Measurements from ENCODE around the gene TDRD7.

The TDRD7 gene

GRCh38 chr9:97505845-97506244 lies 93.9 kb downstream of the TDRD7 start:
- no peak for DNase-seq (ENCODE audit: low spot score)

DNA sequence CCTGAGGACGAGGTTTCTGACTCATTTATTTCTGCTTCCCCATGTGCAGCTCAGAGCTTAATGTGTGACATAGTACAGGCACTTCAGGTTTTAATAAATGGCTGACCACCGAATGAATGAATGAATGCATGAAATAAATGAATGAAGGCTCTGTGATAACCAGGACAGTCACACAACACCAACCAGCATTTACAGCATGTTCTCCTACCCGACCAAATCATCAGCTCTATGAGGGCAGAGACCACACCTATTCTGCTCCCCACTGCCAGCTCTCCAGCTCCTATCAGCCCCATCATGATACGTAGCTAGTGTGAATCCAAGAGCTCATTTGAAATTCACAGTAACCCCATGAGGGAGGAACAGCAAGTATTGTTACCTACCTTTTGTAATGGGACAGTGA lies 94.4 kb downstream of the TDRD7 start:
- no peak for DNase-seq (ENCODE audit: low spot score)

DNA sequence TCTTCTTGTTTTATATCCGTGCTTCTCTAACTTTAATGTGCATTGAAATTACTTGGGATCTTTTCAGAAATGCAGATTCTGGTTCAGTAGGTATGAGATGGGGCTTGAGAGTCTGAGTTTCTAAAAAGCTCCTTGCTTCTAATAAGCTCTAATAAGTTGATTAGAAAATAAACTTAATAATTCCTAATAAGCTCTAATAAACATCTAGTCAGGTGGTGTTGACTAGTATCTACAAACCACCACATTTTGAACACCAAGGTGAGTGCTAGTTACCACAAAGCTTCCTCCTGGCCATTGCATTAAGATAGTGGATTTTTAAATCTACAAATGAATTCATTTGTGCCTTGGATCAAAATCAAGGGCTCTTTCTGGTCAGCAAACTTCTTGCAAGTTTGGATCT lies 94.9 kb downstream of the TDRD7 start:
- no peak for DNase-seq (ENCODE audit: low spot score)

DNA sequence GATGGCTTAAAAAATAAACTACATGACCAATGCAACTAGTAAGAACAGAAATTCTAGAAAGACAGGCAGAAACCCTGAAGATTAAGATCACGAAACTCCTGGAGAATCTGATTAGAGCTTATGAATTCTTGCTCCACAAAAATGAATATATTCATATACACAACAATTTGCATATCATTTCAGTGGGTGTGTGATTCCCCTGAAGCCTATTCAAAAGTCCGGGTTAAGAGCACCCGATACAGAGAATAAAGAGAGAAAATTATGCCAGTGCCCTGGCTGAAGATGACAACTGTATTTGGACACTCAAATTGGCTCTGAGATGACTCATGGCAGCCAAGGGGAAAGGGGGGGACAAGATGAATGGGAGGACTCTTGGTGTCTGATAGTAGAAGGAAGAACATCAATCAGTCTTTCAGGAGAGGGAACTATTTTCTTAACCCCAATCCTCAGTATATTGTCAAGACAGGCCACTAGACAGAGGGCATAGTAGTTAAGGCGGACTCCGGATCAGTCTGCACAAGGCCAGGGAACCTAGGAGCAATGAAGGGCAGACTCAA lies 95.6 kb downstream of the TDRD7 start:
- DNase-seq (ENCODE audit: low spot score): no peak

GRCh38 chr9:97508852-97509251 lies 97.0 kb downstream of the TDRD7 start:
- DNase-seq (ENCODE audit: low spot score): no peak

DNA sequence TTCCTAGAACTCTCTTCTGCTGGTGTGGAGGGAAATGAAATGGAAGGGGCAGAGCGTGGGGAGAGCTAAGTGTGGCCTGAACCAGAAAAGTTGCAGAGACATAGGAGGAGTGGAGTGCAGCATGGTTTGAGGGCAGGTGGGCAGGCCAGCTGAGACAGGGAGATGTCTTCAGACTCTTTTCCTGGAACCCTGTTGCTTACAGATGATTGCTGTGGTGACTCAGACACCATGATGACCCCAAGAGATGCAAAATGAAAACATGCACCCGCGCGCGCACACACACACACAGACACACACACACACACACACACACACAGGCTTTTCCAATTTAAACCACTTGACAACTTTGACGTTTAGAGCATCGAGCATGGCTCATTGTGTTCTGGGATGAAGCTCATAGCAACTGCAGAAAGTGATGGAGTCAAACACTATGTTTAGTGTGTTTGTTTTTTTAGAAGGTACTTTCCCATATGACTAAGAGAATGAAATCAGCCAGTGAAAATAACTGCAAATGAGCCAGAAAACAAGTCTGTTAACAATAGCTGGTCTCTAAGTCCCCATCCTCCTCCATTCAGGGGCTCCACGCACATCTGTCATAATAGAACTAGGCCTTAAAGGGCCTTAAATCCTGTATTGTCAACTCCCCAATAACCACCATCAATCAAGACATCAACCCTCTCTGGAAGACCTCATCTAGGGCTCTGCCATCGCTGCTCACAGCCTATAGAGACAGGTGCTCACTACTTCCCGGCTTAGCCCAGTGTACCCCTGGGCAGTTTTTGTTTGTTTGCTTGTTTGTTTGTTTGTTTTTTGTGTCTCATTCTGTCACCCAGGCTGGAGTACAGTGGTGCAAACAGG lies 99.1 kb downstream of the TDRD7 start:
- DNase-seq (ENCODE audit: low spot score): no peak

GRCh38 chr9:97511655-97512427 lies 99.9 kb downstream of the TDRD7 start:
- no peak for DNase-seq (ENCODE audit: low spot score)

- no peak for DNase-seq (ENCODE audit: low spot score)
Measured at GRCh38 chr9:97512966-97513560, 101.2 kb downstream of the TDRD7 start.

GRCh38 chr9:97514531-97514930 lies 102.6 kb downstream of the TDRD7 start:
- no peak for DNase-seq (ENCODE audit: low spot score)

- DNase-seq (ENCODE audit: low spot score): no peak
Measured at GRCh38 chr9:97515662-97516061, 103.8 kb downstream of the TDRD7 start.

DNA sequence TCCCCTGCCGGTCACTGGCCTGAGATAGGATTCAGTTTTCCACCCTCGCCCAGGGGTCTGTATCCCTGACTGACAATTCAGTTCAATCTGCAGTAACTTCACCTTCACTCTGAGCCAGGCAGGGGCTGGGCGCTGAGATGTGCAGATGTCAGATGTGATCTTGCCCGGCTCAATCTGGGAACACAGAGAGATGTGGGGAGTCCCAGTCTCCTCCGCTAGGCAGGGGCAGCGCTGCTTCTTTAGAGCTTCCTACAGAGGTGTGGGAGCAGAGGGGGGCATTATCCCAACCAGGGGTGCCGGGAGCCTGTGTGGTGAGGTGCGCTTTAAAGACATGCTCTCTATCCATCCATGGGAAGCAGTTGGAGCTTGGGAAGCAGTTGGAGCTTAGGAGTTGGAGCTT lies 104.2 kb downstream of the TDRD7 start:
- DNase-seq (ENCODE audit: low spot score): no peak

- no peak for DNase-seq (ENCODE audit: low spot score)
Measured at GRCh38 chr9:97517331-97518089, 105.6 kb downstream of the TDRD7 start.

DNA sequence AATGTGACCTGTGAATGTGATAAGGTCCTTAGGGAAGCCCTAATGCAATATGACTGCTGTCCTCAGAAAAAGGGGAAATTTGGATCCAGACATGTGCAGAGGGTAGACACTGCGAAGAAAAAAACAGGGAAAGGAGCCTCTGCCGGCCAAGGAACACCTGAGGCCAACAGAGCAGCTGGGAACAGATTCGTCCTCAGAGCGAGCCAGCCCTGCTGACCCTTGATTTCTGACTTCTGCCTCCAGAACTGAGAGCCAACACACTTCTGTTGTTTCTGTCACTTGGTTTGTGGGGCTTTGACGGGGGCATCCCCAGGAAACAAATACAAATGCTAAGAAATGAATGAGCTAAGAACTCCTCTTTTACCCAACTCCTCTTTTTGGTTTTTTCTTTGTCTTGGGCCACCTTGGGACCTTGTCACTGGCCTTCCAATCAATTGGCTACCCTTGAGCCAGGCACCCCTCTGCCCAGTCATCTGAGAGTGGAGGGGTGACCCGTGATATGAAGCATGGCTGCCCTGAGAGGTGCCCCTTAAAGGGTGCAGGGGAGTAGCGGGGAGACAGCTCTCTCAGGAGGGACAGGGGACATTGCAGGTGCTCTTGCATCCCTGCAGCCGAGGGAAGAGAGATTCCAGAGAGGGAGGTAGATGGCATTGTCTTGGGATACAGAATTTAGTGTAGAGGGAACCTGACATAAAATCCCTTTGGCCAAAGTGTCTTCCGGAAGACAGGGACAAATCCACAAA lies 106.4 kb downstream of the TDRD7 start:
- DNase-seq (ENCODE audit: low spot score): no peak

GRCh38 chr9:97518909-97519307 lies 107.0 kb downstream of the TDRD7 start:
- DNase-seq (ENCODE audit: low spot score): no peak

DNA sequence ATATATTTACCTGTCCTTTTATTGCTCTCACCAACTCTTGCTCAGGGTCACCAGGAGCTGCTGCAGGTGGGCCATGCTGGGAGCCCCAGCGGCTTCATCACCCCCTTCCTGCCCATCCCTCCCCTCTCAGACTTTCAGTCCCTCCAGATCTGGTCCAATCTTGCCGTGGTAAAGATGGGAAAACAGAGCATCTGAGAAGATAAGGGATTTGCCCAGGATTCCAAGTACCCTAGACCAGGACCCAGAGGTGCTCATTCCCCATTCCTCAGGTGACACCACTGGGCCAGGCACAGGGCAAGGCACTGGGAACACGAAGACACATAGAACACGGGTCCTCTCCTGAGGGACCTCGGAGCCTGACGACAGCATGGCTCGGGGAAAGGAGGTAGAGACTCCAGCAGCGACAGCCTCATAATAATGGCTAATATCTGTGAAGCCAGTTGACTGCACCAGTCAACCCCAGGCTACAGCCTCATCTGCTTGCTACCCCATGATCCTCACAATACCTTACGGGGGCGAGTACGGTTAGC lies 107.6 kb downstream of the TDRD7 start:
- DNase-seq (ENCODE audit: low spot score): no peak

- DNase-seq (ENCODE audit: low spot score): no peak
Measured at GRCh38 chr9:97521576-97522333, 109.9 kb downstream of the TDRD7 start.

DNA sequence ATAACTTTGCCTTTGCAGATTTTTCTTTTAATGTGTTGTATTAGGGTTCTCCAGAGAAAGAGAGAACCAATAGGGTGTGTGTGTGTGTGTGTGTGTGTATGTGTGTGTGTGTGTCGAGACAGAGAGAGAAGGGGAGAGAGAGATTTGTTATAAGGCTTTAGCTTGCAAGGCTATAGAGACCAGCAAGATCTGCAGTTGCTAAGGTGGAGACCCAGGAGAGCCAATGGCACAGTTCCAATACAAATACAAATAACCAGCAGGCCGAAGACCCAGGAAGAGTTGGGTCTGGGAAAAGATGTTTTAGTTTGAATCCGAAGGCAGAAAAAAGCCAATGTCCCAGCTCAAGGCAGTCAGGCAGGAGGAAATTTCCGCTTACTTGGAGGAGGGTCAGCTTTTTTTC lies 112.5 kb downstream of the TDRD7 start:
- DNase-seq (ENCODE audit: low spot score): no peak

- no peak for DNase-seq (ENCODE audit: low spot score)
Measured at GRCh38 chr9:97525451-97525850, 113.6 kb downstream of the TDRD7 start.

- no peak for DNase-seq (ENCODE audit: low spot score)
Measured at GRCh38 chr9:97526895-97527575, 115.1 kb downstream of the TDRD7 start.
